K562 (cell line): ENCODE results near the gene NUDT1. TPM values are rescaled to one million over a fixed set of nuclear protein-coding genes. Genes with fewer than 3 reads are reported as not detected.

Experiments used
- GABPA ChIP-seq: fragments of 200-800 bp; sonication (Bioruptor generic); conservative IDR thresholded peaks from 2 replicates; pipeline ENCODE4 v1.6.1; 2016; ENCODE audit warnings: low read depth, missing genetic modification characterization, missing compliant biosample characterization
- HDAC6 ChIP-seq: IDR thresholded peaks from 2 replicates; pipeline ENCODE4 v1.6.1; 2012; ENCODE audit warnings: low read depth, mild to moderate bottlenecking, control low read depth, inconsistent platforms, low read length, moderate library complexity
- MBD1 ChIP-seq: fragments of 250-450 bp; sonication (Bioruptor Pico); IDR thresholded peaks from 2 replicates; pipeline ENCODE4 v1.8.0; 2022; ENCODE audit warnings: inconsistent platforms
- REST ChIP-seq, 2 experiments: fragments of 450-650 bp; formaldehyde crosslinking in 1 of 2; IDR thresholded peaks; 2 replicates each; pipeline versions ENCODE4 v1.4.0 to v1.6.1; 2014 to 2020; ENCODE audit warnings: mild to moderate bottlenecking in 2 of 2, borderline replicate concordance in 1 of 2, low read depth in 1 of 2
- SRSF1 ChIP-seq: fragments of 200-400 bp; formaldehyde crosslinking; IDR thresholded peaks from 2 replicates; pipeline ENCODE4 v1.6.1; 2017; ENCODE audit warnings: mild to moderate bottlenecking, low read depth, low read length, moderate library complexity
- SUPT5H ChIP-seq: fragments of 450-650 bp; IDR thresholded peaks from 2 replicates; pipeline ENCODE4 v1.6.1; 2016
- ZBTB11 ChIP-seq, 3 experiments: fragments of 200-800 bp in 1 of 3; fragments of 250-450 bp in 1 of 3; fragments of 450-650 bp in 1 of 3; sonication (Bioruptor Pico) in 1 of 3; sonication (Bioruptor generic) in 1 of 3; formaldehyde crosslinking in 1 of 3; IDR thresholded peaks; 2 replicates each; pipeline versions ENCODE4 v1.6.1 to v1.8.0; 2016 to 2022; ENCODE audit warnings: mild to moderate bottlenecking in 2 of 3, missing genetic modification characterization in 2 of 3, missing compliant biosample characterization in 1 of 3, moderate library complexity in 1 of 3
- ZEB2 ChIP-seq: fragments of 450-650 bp; IDR thresholded peaks from 2 replicates; pipeline ENCODE4 v1.6.1; 2016
- ZKSCAN1 ChIP-seq: fragments of 150-350 bp; IDR thresholded peaks from 2 replicates; pipeline ENCODE4 v1.6.1; 2016; ENCODE audit warnings: low read depth, low read length
- polyA plus RNA-seq, 8 experiments: library from polyadenylated mRNA; depleted of rRNA in 4 of 8; stranded (reverse) in 5 of 8; unstranded in 3 of 8; fragments of >200 nt; fragmentation: Nextera tagmentation in 2 of 8; fragmentation: Illumina TruSeq in 1 of 8; extraction: Ambion mirVana in 2 of 8; extraction: Trizol in 1 of 8; gene quantifications; 2 replicates each; pipeline versions ENCODE4 v1.2.1 to v1.2.3, GENCODE V29; 2011 to 2014; ENCODE audit warnings: inconsistent platforms in 1 of 8, missing spikeins in 1 of 8
- total RNA-seq, 7 experiments: library from RNA; depleted of rRNA in 6 of 7; stranded (reverse); fragments of >200 nt in 6 of 7; fragmentation: Illumina TruSeq in 2 of 7; extraction: Trizol in 2 of 7; gene quantifications; 2 replicates each; pipeline versions ENCODE4 v1.2.1 to v1.2.3, GENCODE V29; 2011 to 2021; ENCODE audit warnings: low replicate concordance in 1 of 7

NUDT1 gene
- total and polyA plus RNA-seq, 9 of the 15 experiments (the other 6 are each of a cell fraction or from before 2014, with no cell fraction given): 5.3 to 73.3 (median 29.6) TPM

GRCh38 chr7:2241580-2242540 lies at the start of gene NUDT1, which contains the start of gene MRM2 (continued):
- TF ChIP-seq REST (IDR thresholded peaks at IDR 0.05; ENCODE audit: borderline replicate concordance) (no peak), REST (CRISPR knock-in tag; IDR thresholded peaks at IDR 0.05; ENCODE audit: low read depth) (peak; percentile 62; the same call in 1 of the 2 replicates), ZBTB11 (CRISPR knock-in tag; IDR thresholded peaks at IDR 0.05) (peak in 2 of 3 experiments; percentile 69 to 88; a peak in 5 of 6 replicates), MBD1 (CRISPR knock-in tag) (no peak), ZEB2 (peak; percentile 21; the same call in 1 of the 2 replicates), GABPA (tag) (peak; percentile 98), ZKSCAN1 (0 out of 2 replicates have a peak, but pooled peaks have one; percentile 40), SUPT5H (peak; percentile 95), SRSF1 (no peak), HDAC6 (no peak)
